GM19351 (cell line): Measurements from ENCODE around the gene EGFR.

Source experiments
- ATAC-seq: cut with Tn5 transposase; IDR thresholded peaks from one replicate; pipeline ENCODE4 v1.9.1; 2021; ENCODE audit warnings: mild to moderate bottlenecking, moderate library complexity; ENCODE audit not compliant: unreplicated experiment

EGFR gene

GRCh38 chr7:55120501-55121198 lies 101.8 kb downstream of the EGFR start:
- no peak for ATAC-seq

DNA sequence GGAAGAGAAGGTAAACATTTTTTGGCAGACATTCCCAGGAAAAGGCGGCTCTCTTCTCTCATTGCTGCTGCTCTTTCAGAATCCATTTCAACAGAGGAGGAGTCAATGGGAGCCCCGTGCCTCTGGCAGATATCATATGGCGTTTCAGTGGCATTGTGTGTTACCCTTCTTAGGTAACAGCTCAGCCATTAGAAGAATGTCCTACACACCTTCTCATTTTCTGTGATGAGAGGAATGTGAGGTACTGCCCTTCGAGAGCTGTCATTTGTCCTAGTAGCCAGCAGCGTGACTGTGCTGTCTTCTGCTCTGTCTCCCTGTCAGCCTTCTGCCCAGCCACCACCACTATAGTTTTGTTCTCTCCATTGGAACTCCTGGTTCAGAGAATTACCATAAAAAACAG lies 102.4 kb downstream of the EGFR start:
- no peak for ATAC-seq

GRCh38 chr7:55122263-55122662 lies 103.4 kb downstream of the EGFR start:
- no peak for ATAC-seq

- ATAC-seq, result no peak
These were observed 106.4 kb downstream of the EGFR start for GRCh38 chr7:55124989-55125875.

GRCh38 chr7:55127135-55127551 lies 108.3 kb downstream of the EGFR start:
- ATAC-seq, result no peak

- ATAC-seq, result no peak
These were observed 108.8 kb downstream of the EGFR start for GRCh38 chr7:55127622-55128081.

GRCh38 chr7:55128693-55129394 lies 110.0 kb downstream of the EGFR start:
- ATAC-seq, result no peak

GRCh38 chr7:55129541-55130394 lies 111.0 kb downstream of the EGFR start:
- ATAC-seq, result no peak

- peak; percentile 47 for ATAC-seq
These were observed 111.8 kb downstream of the EGFR start for GRCh38 chr7:55130395-55131141.

DNA sequence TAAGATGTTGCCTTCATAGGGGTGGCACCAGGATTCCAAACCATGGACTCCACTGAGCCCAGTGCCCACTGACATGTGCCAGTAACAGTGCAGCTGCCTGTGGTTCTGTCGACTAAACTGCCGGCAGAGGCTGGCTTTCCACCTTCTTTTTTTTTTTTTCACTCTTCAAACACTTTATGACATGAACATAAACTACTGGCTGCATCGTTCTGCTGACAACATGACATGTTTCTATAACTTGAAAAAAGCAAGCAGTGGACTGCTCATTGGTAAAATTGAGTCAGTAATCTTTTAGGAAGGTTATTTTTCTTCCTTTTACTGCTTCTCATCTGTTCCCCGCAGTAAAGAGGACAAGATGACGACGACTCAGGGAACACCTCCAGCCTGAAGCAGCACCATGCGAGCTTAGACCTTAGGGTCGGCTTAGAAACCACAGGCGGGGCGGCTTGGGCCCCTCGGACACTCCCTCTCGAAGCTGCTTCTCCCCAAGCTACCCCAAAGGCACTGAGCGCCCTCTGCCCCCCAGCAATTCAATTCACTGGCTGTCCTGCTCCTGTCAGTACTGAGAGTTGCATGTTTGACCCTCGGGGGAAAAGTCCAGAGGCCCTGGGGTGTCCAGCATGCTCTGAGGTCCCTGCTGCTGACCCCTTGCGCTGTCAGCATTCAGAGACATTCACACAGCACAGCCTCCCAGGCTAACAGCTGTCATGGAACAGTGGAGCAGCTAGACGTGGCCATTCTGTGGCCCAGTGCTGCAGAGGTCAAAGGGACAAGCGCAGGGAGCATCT lies 112.5 kb downstream of the EGFR start:
- no peak for ATAC-seq

- ATAC-seq, result peak; percentile 3
These were observed 113.7 kb downstream of the EGFR start for GRCh38 chr7:55132550-55132889.

- peak; percentile 39 for ATAC-seq
These were observed 114.2 kb downstream of the EGFR start for GRCh38 chr7:55132890-55133551.

GRCh38 chr7:55133630-55134358 lies 115.0 kb downstream of the EGFR start:
- ATAC-seq, result no peak

DNA sequence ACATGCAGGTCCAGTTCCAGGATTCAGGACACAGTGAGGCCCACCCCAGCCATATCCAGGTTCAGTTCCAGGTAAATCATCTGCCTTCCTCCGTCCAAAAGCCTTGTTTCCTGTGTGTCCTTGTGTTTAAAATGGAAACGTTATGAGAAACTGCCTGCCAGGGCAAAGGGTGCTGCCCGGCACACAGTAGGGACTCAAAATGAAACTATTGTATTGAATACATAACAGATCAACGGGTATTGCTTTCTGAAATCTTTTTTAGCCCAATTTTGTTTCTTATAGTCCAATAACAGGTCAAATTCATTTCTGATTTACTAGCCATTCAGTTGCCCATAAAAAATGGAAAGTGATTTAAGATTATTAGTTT lies 115.5 kb downstream of the EGFR start:
- no peak for ATAC-seq

DNA sequence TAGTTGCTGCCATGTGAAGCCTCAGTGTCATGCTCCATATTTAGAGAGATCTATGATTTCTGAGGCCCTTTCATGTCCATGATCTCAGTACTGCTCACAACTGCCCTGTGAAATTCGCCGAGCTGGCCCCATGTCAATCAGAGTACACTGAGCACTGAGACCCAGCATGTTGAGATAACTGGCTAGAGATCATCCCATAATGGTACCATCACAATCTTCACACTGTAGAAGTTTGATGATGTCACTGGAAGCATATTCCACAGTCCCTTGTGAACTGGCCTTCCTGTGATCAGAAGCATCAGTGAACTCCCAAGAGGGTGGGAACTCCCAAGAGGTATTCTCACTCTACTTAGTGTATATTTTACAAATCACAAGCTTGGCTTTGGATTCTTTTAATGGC lies 116.0 kb downstream of the EGFR start:
- ATAC-seq, result no peak

- no peak for ATAC-seq
These were observed 116.6 kb downstream of the EGFR start for GRCh38 chr7:55135462-55135861.

DNA sequence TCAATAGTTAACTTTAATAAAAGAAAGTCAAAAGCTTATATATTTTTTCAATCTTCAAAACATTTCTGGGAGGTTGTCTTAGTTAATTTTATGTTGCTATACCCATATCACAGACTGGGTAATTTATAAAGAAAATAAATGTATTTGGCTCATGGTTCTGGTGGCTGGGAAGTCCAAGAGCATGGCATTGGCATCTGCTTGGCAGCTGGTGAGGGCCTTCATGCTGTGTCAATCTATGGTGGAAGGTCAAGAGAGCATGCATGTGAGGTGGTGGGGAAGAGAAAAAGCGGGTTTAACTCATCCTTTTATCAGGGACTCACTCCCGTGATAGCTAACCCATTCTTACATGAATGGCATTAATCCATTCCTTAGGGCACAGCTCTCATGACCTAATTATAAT lies 119.8 kb downstream of the EGFR start:
- ATAC-seq, result no peak
